NCI-H526 (cell line): ENCODE data around the gene PDZK1IP1.

Source experiments
- DNase-seq, 2 experiments: peaks; one replicate each; lab custom pipeline; 2025; lab: John Stamatoyannopoulos, UW

PDZK1IP1 gene

DNA sequence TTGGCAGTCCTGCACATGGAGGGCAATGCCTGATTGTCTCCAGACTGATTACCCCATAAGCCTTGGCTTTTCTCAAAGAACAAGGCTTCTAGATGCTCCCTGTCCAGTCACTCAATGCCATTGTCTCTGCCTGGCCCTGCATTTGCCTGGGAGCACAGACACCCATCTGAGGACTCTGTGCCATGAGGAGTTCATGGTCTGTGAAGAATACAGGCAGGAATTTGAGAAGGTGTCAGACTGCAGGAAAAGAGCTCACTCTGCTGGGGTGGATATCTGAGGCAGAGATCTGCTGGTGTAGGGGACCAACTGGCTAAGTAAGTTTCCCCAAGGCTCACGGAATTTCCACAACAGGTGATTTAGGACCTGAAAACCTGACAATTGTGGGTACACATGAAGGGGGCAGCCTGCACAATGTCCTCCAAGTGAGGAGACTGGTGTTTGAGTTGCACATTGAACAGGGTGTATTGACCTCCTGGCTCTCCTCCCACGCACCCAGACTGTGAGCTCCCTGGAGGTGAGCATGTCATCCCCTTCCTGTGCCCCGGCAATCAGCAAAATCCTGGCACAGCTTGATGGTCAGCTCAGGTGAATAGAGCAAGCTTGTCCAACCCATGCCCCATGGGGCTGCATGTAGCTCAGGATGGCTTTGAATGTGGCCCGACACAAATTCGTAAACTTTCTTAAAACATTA lies 51.8 kb downstream of the PDZK1IP1 start:
- DNase-seq: no peak

- DNase-seq: no peak
These were observed 52.6 kb downstream of the PDZK1IP1 start, which contains the start of gene CYP4A22 for GRCh38 chr1:47137198-47137597. CYP4A22 (plus strand) TSS chr1:47137441; CDS start chr1:47137486, 45 bp downstream.
